Glomerular visceral epithelial cell (primary cell): ENCODE results near the gene PLEKHB1.

Experiments
- DNase-seq: peaks from one replicate; pipeline ENCODE4 v3.0.0-alpha.2; 2016; ENCODE audit errors: extremely low spot score

Gene PLEKHB1

DNA sequence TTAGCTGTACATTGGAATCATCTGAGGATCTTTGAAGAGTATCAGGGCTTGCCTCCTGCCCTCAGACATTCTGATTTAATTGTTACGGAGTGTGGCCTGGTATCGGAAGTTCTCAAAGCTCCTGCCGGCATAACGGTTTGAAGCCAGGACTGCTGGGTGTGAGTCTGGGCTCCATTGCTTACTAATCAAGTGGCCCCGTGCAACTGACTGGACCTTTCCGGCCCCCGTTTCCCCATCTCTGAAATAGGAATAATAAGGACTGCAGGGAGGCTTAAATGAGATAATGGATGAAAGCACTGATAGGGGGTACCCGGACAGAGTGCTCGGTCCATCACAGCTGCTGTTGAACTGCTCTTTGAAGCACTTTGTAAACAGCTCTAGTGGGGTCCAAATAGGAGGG is 1.7 kb downstream of the PLEKHB1 start:
- no peak for DNase-seq

DNA sequence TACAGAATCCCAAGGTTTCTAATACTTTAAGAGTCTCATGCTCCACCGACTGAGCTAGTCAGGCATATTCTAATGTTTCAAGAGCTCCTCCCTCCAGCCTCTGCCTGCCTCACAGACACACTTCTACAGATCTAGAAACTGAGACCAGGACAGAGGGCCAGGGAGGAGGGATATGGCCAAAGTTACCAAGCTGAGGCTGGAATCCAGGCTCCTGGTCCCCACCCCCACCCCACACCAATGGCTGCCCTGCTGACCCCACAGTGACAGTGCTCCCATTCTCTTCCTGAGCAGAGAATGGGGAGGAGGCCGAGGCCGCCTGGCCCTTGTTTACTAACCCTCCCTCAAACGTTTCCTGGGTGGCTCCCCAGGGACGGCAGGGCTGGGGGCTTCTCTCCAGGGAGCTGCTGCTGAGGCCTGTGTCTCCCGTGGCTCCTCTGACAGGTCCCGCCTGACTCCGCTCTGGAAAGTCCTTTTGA is 2.2 kb downstream of the PLEKHB1 start:
- DNase-seq = no peak

DNA sequence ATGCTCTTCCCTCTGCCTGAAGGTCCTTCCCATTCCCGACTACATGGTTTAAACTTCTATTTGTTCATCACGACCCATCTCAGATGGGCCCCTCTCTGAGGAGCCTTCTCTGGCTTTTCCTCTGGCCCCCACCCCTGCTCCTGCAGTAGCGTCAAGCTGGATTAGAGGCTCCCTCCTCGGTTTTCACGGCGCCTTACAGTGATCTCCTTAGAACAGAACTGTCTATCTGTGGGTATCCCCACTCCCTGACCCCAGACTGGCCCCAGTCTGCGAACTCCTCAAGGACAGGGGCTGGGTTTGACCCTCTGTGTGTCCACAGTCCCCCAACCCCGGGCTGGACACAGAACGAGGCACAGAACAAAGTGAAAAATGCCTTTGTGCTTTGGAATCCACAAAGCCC is 2.8 kb downstream of the PLEKHB1 start:
- no peak for DNase-seq

- no peak for DNase-seq
These were observed 4.0 kb downstream of the PLEKHB1 start for GRCh38 chr11:73650400-73650799.

GRCh38 chr11:73651252-73651651 is 4.9 kb downstream of the PLEKHB1 start:
- no peak for DNase-seq

- no peak for DNase-seq
These were observed 5.3 kb downstream of the PLEKHB1 start for GRCh38 chr11:73651661-73652045.

DNA sequence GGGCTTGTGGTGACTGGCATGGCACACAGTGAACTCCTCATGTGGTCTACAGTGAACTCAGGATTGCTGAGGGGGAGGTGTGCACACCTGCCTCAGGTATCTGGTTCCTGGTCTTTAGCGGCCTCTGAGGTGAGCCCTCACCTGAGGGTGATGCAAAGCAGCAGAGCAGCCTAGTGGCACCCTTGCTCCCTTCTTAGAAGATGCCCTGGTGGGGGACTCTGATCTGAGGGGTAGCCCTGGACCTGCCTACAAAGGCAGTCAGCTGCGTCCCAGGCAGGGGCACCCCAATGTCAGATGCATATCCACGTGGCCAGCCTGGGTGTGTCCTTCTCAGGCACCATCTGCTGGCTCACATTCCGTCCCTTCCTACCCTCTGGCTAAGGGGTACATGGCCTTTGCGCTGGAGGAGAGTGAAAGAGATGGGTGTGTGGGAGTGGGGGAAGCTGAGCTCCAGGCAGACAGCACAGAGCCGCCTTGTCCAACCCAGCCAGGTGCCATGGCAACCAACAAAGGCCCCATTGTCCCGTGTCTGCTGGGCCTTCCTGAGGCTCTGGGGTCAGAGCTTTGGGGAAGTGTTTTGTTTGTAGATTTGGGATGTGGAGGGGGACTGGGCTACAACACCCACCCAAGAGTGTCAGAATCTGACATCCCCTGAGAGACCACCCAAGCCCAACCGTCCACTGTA is 5.8 kb downstream of the PLEKHB1 start:
- no peak for DNase-seq

- no peak for DNase-seq
These were observed 6.6 kb downstream of the PLEKHB1 start for GRCh38 chr11:73652856-73653559.

DNA sequence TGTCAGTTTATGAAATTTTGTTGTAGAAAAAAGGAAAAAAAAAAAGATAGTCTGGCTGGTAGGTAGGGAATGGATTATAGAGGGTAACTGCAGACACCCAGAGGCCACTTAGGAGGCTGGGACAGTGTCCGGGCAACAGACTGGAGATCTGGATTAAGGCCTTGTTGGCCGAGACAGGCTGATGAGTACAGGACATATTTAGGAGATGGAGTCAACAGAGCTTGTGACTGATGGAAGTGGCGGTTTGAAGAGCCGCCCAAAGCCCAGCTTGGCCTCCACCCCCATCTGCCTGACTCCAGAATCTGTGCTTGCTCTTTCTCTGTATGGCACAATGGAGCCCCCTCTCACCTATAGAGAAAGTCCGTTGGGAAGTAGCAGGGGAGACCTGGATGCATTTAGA is 7.6 kb downstream of the PLEKHB1 start:
- DNase-seq = no peak

- no peak for DNase-seq
These were observed 8.2 kb downstream of the PLEKHB1 start for GRCh38 chr11:73654482-73655021.

DNA sequence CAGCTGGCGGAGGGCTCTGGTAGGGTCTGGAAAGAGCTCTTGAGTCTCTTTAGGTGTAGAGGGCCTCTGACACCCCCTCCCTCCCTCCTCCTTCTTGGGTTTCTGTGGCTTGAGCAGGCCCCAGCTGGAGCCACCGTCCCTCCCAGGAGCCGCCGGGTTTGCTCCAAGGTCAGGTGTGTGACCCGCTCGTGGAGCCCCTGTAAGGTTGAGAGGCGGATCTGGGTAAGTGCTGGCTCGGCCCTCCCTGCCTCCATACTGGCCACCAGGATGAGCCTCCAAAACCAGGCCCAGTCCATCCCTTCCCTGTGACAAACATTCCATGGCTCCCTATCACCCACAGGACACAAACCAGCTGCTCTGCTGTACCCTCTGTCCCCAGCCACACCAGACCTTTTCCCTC is 9.3 kb downstream of the PLEKHB1 start:
- no peak for DNase-seq

- DNase-seq = no peak
These were observed 10.6 kb downstream of the PLEKHB1 start for GRCh38 chr11:73656985-73657384.

DNA sequence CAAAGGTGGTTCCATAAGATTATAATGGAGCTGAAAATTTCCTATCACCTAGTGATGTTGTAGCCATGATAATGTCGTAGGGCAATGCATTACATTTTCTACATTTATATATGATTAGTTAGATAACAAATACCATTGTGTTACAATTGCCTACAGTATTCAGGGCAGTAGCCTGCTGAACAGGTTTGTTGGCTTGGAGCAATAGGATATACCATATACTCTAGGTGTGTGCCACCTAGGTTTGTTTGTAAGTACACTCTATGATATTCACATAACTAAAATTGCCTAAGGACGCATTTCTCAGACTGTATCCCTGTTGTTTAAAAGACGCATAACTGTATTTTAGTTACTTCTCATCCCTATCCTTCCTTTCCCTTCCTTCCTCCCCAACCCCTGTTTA is 13.6 kb downstream of the PLEKHB1 start:
- DNase-seq = no peak

- DNase-seq = no peak
These were observed 14.2 kb downstream of the PLEKHB1 start for GRCh38 chr11:73660497-73661034.

DNA sequence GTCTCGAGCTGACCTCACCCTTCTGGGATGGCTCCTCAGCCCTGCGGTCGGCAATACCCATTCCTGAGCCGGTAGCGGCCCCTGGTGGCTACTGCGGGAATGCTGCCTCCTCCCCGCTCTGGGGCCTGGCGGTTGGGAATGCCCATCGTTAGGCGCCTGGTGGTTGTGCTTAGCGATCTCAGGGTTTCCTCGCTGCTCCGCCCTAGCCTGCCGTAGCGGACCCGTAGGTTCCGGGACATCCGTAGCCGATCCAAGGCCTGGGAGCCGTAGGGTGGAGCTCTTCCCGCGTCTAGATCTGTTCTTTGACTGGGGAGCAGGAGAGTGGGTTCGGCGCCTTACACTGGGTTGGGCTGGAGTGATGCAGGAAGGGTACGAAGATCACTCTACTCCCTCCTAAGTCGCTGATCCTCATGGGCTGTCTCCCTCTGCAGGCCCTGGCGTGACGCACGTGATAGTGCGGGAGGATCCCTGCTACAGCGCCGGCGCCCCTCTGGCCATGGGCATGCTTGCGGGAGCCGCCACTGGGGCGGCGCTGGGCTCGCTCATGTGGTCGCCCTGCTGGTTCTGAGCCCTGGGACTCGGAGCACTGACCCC is 14.8 kb downstream of the PLEKHB1 start:
- DNase-seq = peak; percentile 87

DNA sequence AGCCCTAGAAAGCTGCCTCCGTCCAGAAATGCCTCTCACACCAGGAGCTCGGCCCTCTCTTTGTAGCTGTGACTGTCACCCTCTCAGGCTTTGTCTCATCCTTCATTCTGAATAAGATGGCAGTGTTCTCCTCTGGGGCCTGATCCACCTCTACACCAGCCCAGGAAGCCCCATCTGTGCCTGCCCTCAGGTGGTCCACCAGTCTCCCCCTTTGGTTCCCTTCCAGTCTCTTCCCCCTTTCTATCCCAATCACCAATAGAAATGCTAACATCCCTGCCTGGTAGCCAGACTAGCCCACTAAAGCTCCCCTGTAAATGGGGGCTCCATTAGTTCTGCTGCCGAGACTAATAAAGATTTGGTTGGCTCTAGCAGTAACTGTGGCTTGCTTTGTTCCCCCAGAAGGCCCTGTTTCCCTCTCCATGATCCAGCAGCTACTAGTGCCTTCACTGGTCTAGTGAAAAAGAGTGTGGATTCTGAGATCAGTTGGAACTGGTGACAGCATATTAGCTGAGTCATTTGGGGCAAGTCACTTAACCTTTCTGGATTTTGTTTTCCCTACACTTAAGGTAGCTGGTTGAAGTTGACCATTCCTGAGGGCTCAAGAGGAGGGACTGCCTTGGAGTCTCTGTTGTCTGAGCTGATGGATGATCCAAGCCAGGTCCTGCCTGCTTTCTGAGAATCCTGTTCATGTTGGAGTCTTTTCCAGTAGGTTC is 16.2 kb downstream of the PLEKHB1 start:
- DNase-seq = no peak

DNA sequence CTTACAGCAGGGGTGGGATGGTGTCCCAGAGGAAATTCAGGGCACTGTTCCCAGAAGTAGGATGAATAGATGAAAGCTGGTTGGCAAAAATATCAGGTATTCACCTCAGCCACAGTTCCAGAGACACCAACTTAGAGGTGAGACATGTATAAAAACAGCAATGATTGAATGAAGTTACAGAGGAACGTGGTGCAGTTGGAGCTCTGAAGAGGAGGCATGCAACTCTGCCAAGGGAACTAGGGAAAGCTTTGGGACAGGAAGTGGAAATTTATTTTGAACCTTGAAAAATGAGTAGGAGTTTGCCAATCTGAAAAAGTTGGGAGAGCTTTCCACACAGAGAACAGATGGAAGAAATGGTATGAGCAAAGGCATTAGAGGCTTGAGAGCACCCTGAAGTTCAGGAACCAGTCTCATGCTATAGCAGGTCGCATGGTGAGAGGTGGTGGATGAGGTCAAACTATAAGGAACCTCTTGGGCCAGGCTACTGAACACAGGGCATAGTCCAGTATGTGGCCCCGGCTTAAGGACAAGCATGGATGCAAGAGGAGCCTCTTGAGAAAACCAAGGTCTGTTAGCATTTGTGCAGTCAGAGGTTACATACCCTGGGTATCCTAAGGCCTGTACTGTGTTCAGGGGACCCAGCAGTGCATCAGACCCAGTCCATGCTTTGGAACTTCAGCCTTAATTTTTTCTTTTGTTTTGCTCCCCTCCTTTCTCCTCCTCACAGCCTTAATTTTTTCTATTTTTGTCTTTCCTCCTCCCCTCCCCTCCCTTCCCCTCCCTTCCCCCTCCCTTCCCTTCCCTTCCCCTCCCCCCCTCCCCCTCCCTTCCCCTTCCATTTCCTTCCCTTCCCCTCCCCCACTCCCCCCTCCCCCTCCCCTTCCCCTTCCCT is 17.5 kb downstream of the PLEKHB1 start:
- no peak for DNase-seq

DNA sequence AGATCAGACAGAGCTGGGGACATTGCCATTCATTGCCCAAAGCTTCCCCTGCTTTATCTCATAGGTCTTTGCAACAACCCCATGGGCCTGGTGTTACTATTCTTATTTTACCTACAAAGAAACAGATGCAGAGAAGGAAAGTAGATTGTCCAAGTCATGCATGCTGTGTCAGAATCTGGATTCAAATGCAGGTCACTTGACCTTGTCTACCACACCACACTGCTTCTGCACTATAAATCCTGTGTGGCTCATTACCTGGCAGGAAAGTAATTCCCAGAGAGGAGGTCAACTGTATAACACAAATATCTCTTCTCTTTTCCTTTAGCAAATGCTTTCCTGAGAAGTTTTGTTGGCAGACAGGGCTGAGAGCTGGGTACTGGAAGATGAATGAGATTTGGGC is 18.5 kb downstream of the PLEKHB1 start:
- DNase-seq = no peak

DNA sequence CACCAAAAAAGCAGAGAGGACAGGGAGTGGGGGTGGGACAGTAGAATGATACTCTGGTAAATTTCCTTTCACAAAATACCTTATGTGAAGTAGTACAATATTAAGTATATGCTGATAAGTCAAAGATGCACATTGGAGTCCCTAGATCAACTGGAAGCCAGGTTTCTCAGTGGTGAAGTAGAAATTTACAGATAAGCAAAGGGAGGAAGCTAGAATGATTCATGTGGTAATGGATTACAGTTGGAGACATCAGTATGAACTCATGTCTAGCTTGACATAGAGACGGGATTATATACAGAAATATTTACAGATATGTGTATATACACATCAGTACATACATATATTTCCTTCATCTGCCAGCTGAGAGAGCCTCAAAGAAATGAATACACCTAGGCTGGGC is 21.5 kb downstream of the PLEKHB1 start:
- no peak for DNase-seq

DNA sequence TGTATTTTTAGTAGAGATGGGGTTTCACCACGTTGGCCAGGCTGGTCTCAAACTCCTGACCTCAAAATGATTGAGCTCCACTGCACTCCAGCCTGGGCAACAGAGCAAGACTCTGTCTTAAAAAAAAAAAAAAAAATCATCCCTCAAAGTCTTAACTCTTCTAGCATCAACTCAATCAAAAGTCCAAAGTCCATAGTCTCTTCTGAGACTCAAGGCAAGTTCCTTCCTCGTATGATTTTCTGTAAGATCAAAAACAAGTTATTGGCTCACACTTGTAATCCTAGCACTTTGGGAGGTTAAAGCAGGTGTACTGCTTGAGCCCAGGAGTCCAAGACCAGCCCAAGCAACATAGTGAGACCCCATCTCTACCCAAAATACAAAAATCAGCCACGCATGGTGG is 24.4 kb downstream of the PLEKHB1 start:
- no peak for DNase-seq

GRCh38 chr11:73671701-73672100 is 25.3 kb downstream of the PLEKHB1 start:
- DNase-seq = no peak
